Mononuclear cell (primary cell): ENCODE data around the gene MMP13. TPM values are rescaled to one million over a fixed set of nuclear protein-coding genes. Genes with fewer than 3 reads are reported as not detected.
"Not testable (repeated sequence)": the region's sequence is repeated elsewhere in the genome, so short reads cannot be mapped to it uniquely, and the experiment has no call there.

Experiments
- H3K27me3 ChIP-seq: 2 replicates; pipeline ENCODE4 v1.6.0; 2011; ENCODE audit warnings: low read length, control low read depth; ENCODE audit not compliant: insufficient read depth
- H3K4me1 ChIP-seq: 2 replicates; pipeline ENCODE4 v1.5.1; 2011; ENCODE audit warnings: mild to moderate bottlenecking, low read length, control low read depth; ENCODE audit not compliant: insufficient read depth
- H3K4me3 ChIP-seq: 2 replicates; pipeline ENCODE4 v1.5.1; 2011; ENCODE audit warnings: mild to moderate bottlenecking, low read length, moderate library complexity
- H3K9me3 ChIP-seq: 2 replicates; pipeline ENCODE4 v1.5.1; 2011; ENCODE audit warnings: low read depth, mild to moderate bottlenecking, control low read depth, low read length
- total RNA-seq: library from RNA; depleted of rRNA; stranded (reverse); fragments of >200 nt; gene quantifications from one replicate; pipeline ENCODE4 v1.2.3, GENCODE V29; 2012

Gene MMP13
- not detected for total RNA-seq

DNA sequence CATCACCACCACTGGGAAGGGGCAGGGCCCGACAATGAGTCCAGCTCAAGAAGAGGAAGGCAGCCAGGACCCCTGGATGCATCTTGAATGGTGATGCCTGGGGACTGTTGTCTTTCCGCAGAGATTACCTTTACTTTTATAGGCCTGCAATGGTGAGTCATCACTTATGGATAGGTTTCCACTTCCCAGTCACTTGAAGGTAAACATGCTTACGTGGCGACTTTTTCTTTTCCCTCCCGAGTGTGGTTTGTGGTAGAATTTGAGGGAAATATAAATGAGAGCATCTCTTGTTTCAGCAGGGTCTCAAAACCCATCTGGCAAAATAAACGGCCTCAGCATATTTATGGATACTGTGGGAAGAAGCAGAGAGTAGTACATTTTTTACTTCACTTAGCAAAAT, at the start of gene MMP13:
Gene MMP13, minus strand, starts transcription at position 109 of the 400 bp plus-strand sequence. Its CDS starts 27 bp downstream, at position 82.
- Histone ChIP-seq H3K9me3 (no peaks in the 10 kb centered on the region), H3K27me3 (peaks cover 5% of the 10 kb centered on the region), H3K4me3 (no peak within 1 kb of the TSS), H3K4me1 (no peaks in the 10 kb centered on the region)

DNA sequence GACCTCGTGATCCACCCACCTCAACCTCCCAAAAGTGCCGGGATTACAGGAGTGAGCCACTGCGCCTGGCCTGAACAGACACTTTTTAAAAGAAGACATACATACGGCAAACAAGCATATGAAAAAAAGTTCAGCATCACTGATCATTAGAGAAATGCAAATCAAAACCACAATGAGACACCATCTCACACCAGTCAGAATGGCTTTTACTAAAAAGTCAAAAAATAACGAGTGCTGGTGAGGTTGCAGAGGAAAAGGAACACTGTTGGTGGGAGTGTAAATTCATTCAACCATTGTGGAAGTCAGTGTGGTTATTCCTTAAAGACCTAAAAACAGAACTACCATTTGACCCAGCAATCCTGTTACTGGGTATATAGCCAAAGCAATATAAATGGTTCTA, 48.7 kb upstream of the MMP13 start:
- H3K9me3 ChIP-seq, H3K4me1 ChIP-seq, H3K27me3 ChIP-seq, H3K4me3 ChIP-seq: not testable (repeated sequence)

- Histone ChIP-seq H3K9me3 (no peaks in the 10 kb centered on the region), H3K4me1 (no peaks in the 10 kb centered on the region), H3K27me3 (peaks cover 3% of the 10 kb centered on the region), H3K4me3 (no peak overlapping the region)
These were observed 38.6 kb upstream of the MMP13 start for GRCh38 chr11:102994105-102994504.

DNA sequence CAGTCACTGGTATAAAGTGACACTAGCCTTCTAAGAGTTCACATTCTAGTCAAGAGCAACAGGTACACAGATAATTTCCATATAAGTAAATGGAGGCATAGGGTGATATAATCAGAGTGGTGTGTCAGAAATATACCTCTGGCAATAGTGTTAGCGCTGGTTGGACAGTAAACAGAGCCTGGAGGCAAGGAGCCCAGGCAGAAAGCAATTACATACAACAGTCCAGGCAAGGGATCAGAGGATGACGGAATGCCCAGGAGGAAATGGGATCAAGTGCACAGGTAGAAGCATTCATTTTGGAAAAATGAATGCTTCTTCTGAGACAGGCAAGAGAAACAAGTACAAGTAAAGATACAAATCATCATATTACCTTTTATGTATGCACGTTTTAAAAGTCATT, 36.2 kb upstream of the MMP13 start:
- Histone ChIP-seq H3K4me3 (no peak overlapping the region), H3K4me1 (no peaks in the 10 kb centered on the region), H3K9me3 (no peaks in the 10 kb centered on the region), H3K27me3 (no peaks in the 10 kb centered on the region)

- Histone ChIP-seq H3K27me3 (no peaks in the 10 kb centered on the region), H3K9me3 (no peaks in the 10 kb centered on the region), H3K4me1 (no peaks in the 10 kb centered on the region), H3K4me3 (no peak overlapping the region)
These were observed 34.6 kb upstream of the MMP13 start for GRCh38 chr11:102990145-102990544.

DNA sequence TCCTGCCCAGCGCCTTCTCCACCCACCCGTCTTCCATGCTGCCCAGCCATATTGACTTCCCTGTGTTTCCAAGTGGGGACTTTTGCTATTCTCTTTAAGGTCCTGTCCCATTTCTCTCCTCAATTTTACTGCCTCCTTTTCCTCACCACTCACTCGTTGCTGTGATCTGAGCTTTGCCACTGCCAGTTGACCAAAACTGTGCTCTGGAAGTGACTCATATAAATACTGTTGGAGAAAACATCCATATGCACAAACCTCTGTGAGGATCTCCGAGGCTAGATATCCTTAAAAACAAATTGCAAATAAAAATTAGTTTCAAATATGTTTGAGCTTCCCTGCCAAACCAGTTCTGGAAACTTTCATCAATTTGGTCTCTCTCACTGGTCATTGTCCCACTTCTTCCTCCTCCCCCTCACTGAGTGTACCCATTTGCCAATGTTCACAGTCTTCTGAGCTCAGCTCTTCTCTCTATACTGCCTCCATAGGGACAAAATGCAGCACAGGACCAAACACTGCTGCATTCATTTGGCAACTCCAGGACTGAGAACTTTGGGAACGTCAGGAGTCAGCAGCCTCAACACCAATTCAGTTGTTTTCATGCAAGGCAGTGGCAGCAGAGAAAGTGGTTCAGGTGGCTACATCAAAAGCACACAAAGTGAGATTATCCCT, 34.0 kb upstream of the MMP13 start:
- Histone ChIP-seq H3K27me3 (no peaks in the 10 kb centered on the region), H3K4me3 (no peak overlapping the region), H3K9me3 (no peaks in the 10 kb centered on the region), H3K4me1 (no peaks in the 10 kb centered on the region)

- Histone ChIP-seq H3K4me1 (no peaks in the 10 kb centered on the region), H3K4me3 (no peak overlapping the region), H3K9me3 (no peaks in the 10 kb centered on the region), H3K27me3 (no peaks in the 10 kb centered on the region)
These were observed 31.3 kb upstream of the MMP13 start for GRCh38 chr11:102986815-102987214.

DNA sequence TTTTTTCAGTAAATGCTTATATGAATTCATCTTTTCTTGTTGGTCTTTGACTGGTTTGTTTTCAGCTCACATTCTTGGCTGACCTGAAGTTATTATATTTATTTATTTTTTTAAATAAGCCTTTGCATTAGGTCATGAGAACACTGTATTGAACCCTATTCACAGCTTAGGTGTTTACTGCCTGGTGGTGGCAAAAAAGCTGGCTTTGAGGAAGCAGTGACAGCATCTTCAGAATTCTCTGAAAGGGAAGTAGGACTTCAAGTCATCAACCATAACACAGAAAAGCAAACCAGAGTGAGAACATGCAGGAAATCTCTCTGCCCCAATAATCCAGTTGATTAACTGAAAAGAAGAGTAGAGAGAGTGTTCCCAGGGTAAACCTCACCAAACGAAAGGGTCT, 30.3 kb upstream of the MMP13 start:
- Histone ChIP-seq H3K4me3 (no peak overlapping the region), H3K27me3 (no peaks in the 10 kb centered on the region), H3K9me3 (no peaks in the 10 kb centered on the region)

GRCh38 chr11:102983486-102983885, 28.0 kb upstream of the MMP13 start:
- Histone ChIP-seq H3K9me3 (no peaks in the 10 kb centered on the region), H3K27me3 (no peaks in the 10 kb centered on the region), H3K4me1 (no peaks in the 10 kb centered on the region), H3K4me3 (no peak overlapping the region)

More for the DNA sequence above, 30.3 kb upstream of the MMP13 start:
- H3K4me1 ChIP-seq, result no peaks in the 10 kb centered on the region

GRCh38 chr11:102981324-102981910, 25.9 kb upstream of the MMP13 start:
- Histone ChIP-seq H3K27me3 (no peaks in the 10 kb centered on the region), H3K9me3 (no peaks in the 10 kb centered on the region), H3K4me1 (no peaks in the 10 kb centered on the region), H3K4me3 (no peak overlapping the region)

DNA sequence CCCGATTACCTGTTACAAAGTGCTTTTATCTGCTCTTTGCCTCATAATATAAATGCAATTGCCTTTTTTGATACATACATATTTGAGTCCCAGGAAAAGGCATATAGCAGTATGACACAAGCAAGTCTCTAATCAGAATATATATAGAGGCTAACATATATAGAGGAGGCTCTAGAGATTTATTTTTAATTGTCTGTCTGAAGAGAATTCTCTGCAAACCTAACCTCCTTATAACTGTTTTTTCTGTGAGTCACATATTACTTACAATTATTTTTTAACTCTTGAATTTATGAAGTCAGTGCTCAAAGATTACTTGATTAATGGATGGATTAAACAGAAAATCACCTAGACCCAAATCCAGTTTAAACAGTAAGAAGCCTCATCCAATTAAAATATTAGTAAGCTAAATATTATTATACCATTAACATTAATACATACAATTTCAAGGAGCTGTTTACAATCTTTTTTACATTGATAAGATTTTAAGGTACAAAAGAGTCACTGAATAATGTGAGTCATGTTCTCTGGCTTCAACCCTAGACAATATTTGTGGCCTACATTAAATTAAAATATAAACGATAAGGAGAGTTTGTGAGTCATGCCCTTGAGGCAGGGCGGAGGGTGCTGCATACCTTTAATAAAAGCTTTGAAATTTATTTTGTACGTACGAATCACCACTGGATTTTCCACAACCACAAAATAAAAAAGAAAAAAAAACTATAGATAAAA, 19.2 kb upstream of the MMP13 start:
- peaks cover 4% of the 10 kb centered on the region for H3K4me1 ChIP-seq
- H3K27me3 ChIP-seq, result peaks cover 9% of the 10 kb centered on the region
- H3K9me3 ChIP-seq, result no peaks in the 10 kb centered on the region
- no peak overlapping the region for H3K4me3 ChIP-seq

- H3K4me3 ChIP-seq, H3K27me3 ChIP-seq, H3K9me3 ChIP-seq, H3K4me1 ChIP-seq: not testable (repeated sequence)
These were observed 18.2 kb upstream of the MMP13 start for GRCh38 chr11:102973698-102974097.

DNA sequence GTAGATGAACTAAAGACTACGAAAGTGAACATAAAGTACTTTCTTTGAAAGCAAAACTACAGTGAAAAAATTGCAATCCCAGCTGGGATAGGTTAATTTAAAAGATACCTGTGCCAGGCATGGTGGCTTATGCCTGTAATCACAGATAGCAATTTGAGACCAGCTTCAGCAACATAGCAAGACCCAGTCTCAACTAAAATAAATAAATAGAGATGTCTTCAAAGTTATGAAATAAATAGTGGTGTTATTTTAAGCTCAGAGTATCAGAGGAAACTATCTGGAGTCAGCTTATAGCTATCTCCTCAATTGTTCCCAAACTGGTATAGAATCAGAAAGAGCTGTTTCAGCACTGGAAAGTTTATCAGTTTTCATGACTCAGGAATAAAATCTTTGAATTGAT, 17.3 kb upstream of the MMP13 start:
- Histone ChIP-seq H3K27me3 (peaks cover 9% of the 10 kb centered on the region), H3K4me1 (peaks cover 4% of the 10 kb centered on the region), H3K4me3 (no peak overlapping the region), H3K9me3 (no peaks in the 10 kb centered on the region)

GRCh38 chr11:102971766-102972165, 16.2 kb upstream of the MMP13 start:
- Histone ChIP-seq H3K4me1 (peaks cover 4% of the 10 kb centered on the region), H3K9me3 (no peaks in the 10 kb centered on the region), H3K27me3 (peaks cover 9% of the 10 kb centered on the region), H3K4me3 (no peak overlapping the region)

DNA sequence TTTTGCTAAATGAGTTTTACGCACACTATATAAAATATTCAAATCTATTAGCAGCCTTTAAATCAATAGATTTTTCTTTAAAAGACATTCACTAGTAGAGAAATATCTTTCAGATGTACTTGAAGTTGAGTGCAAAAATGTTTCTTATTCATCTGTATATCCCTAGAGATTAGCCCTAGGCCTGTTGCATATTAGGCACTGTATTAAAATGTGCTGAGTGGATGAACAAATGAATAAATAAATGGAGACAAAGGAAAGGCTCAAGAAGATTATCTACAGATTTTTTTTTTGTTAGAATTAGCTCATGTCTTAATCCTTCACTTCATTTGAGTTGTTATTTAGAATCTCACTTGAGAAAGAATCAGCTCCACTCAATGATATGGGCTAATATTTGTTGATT, 12.0 kb upstream of the MMP13 start:
- Histone ChIP-seq H3K4me3 (no peak overlapping the region), H3K27me3 (peaks cover 9% of the 10 kb centered on the region), H3K4me1 (peaks cover 4% of the 10 kb centered on the region)

More for the DNA sequence above, 12.0 kb upstream of the MMP13 start:
- H3K9me3 ChIP-seq, result no peaks in the 10 kb centered on the region
